IgD-negative memory B cell (primary cell): ENCODE results near the gene PKHD1. TPM values are rescaled to one million over a fixed set of nuclear protein-coding genes. Genes with fewer than 3 reads are reported as not detected.

Source experiments
- H3K27ac Mint-ChIP-seq, 3 donors: one replicate each; pipeline ENCODE4 v1.8.0; 2020 to 2022; ENCODE audit warnings: mild to moderate bottlenecking in 3 of 3, mixed read lengths in 3 of 3, moderate library complexity in 1 of 3
- H3K27me3 Mint-ChIP-seq: one replicate; pipeline ENCODE4 v1.8.0; 2021; ENCODE audit warnings: mixed read lengths
- H3K36me3 Mint-ChIP-seq: one replicate; pipeline ENCODE4 v1.8.0; 2020; ENCODE audit warnings: mild to moderate bottlenecking, mixed read lengths
- H3K4me1 Mint-ChIP-seq, 3 donors: one replicate each; pipeline ENCODE4 v1.8.0; 2020 to 2022; ENCODE audit warnings: mixed read lengths in 3 of 3, mild to moderate bottlenecking in 1 of 3
- H3K4me3 Mint-ChIP-seq, 4 donors: one replicate each; pipeline ENCODE4 v1.8.0; 2020 to 2022; ENCODE audit warnings: mild to moderate bottlenecking in 4 of 4, mixed read lengths in 4 of 4, moderate library complexity in 3 of 4
- H3K9me3 Mint-ChIP-seq, 3 donors: one replicate each; pipeline ENCODE4 v1.8.0; 2020 to 2021; ENCODE audit warnings: mixed read lengths in 3 of 3, mild to moderate bottlenecking in 1 of 3
- polyA plus RNA-seq: library from polyadenylated mRNA; unstranded; fragments of 300-500 nt; fragmentation: Illumina TruSeq; gene quantifications from one replicate; pipeline ENCODE4 v1.2.3, GENCODE V29; 2021

PKHD1 gene, protein sequence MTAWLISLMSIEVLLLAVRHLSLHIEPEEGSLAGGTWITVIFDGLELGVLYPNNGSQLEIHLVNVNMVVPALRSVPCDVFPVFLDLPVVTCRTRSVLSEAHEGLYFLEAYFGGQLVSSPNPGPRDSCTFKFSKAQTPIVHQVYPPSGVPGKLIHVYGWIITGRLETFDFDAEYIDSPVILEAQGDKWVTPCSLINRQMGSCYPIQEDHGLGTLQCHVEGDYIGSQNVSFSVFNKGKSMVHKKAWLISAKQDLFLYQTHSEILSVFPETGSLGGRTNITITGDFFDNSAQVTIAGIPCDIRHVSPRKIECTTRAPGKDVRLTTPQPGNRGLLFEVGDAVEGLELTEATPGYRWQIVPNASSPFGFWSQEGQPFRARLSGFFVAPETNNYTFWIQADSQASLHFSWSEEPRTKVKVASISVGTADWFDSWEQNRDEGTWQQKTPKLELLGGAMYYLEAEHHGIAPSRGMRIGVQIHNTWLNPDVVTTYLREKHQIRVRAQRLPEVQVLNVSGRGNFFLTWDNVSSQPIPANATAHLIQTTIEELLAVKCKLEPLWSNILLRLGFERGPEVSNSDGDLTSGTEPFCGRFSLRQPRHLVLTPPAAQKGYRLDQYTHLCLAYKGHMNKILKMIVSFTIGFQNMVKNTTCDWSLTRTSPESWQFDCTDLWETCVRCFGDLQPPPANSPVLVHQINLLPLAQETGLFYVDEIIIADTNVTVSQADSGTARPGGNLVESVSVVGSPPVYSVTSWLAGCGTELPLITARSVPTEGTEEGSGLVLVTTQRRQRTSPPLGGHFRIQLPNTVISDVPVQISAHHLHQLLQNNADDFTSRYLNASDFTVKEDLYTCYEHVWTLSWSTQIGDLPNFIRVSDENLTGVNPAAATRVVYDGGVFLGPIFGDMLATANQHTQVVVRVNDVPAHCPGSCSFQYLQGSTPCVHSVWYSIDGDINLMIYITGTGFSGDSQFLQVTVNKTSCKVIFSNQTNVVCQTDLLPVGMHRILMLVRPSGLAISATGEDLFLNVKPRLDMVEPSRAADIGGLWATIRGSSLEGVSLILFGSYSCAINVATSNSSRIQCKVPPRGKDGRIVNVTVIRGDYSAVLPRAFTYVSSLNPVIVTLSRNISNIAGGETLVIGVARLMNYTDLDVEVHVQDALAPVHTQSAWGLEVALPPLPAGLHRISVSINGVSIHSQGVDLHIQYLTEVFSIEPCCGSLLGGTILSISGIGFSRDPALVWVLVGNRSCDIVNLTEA (N-terminal part only)
- polyA plus RNA-seq, result not detected

GRCh38 chr6:52087498-52087999 is at the start of gene PKHD1:
PKHD1 (minus strand) TSS chr6:52087613; CDS start chr6:52084933, 2,680 bp downstream.
- H3K27ac Mint-ChIP-seq, result no peak within 1 kb of the TSS
- peaks cover 0 to 2% (median 0%) of the 10 kb centered on the region in 3 donors for H3K4me1 Mint-ChIP-seq
- no peaks in the 10 kb centered on the region for H3K36me3 Mint-ChIP-seq
- no peak within 1 kb of the TSS for H3K4me3 Mint-ChIP-seq
- H3K9me3 Mint-ChIP-seq, result no peaks in the 10 kb centered on the region
- H3K27me3 Mint-ChIP-seq, result no peaks in the 10 kb centered on the region

GRCh38 chr6:52136934-52137467 is 49.6 kb upstream of the PKHD1 start:
- no peak overlapping the region for H3K4me3 Mint-ChIP-seq
- H3K27me3 Mint-ChIP-seq, result peaks cover 4% of the 10 kb centered on the region
- H3K27ac Mint-ChIP-seq, result no peak overlapping the region
- H3K36me3 Mint-ChIP-seq, result no peaks in the 10 kb centered on the region
- H3K9me3 Mint-ChIP-seq, result no peaks in the 10 kb centered on the region
- peaks cover 0 to 9% (median 0%) of the 10 kb centered on the region in 3 donors for H3K4me1 Mint-ChIP-seq

- Mint-ChIP-seq H3K36me3 (no peaks in the 10 kb centered on the region), H3K27ac (no peak overlapping the region), H3K27me3 (peaks cover 4% of the 10 kb centered on the region), H3K4me3 (no peak overlapping the region), H3K9me3 (no peaks in the 10 kb centered on the region), H3K4me1 (peaks cover 0 to 9% (median 0%) of the 10 kb centered on the region in 3 donors)
Measured at GRCh38 chr6:52136055-52136454, 48.6 kb upstream of the PKHD1 start.

- H3K27me3 Mint-ChIP-seq, result peaks cover 4% of the 10 kb centered on the region
- H3K9me3 Mint-ChIP-seq, result no peaks in the 10 kb centered on the region
- peaks cover 0 to 9% (median 0%) of the 10 kb centered on the region in 3 donors for H3K4me1 Mint-ChIP-seq
- H3K4me3 Mint-ChIP-seq, result no peak overlapping the region
- H3K27ac Mint-ChIP-seq, result peak overlapping the region in 1 of 3 donors; percentile 35
- H3K36me3 Mint-ChIP-seq, result no peaks in the 10 kb centered on the region
Measured at GRCh38 chr6:52135217-52135616, 47.8 kb upstream of the PKHD1 start.

- Mint-ChIP-seq H3K27ac (no peak overlapping the region), H3K4me3 (no peak overlapping the region), H3K27me3 (peaks cover 4% of the 10 kb centered on the region), H3K9me3 (no peaks in the 10 kb centered on the region), H3K36me3 (no peaks in the 10 kb centered on the region), H3K4me1 (peaks cover 0 to 9% (median 0%) of the 10 kb centered on the region in 3 donors)
Measured at GRCh38 chr6:52134011-52134410, 46.6 kb upstream of the PKHD1 start.

GRCh38 chr6:52133324-52133723 is 45.9 kb upstream of the PKHD1 start:
- Mint-ChIP-seq H3K9me3 (peaks cover 0 to 3% (median 0%) of the 10 kb centered on the region in 3 donors), H3K27me3 (peaks cover 6% of the 10 kb centered on the region), H3K36me3 (no peaks in the 10 kb centered on the region), H3K4me1 (peaks cover 0 to 9% (median 0%) of the 10 kb centered on the region in 3 donors), H3K4me3 (no peak overlapping the region), H3K27ac (no peak overlapping the region)

- H3K9me3 Mint-ChIP-seq, result peaks cover 0 to 3% (median 0%) of the 10 kb centered on the region in 3 donors
- no peak overlapping the region for H3K27ac Mint-ChIP-seq
- H3K4me3 Mint-ChIP-seq, result no peak overlapping the region
- H3K27me3 Mint-ChIP-seq, result peaks cover 8% of the 10 kb centered on the region
- peaks cover 0 to 9% (median 0%) of the 10 kb centered on the region in 3 donors for H3K4me1 Mint-ChIP-seq
- H3K36me3 Mint-ChIP-seq, result no peaks in the 10 kb centered on the region
Measured at GRCh38 chr6:52132292-52132691, 44.9 kb upstream of the PKHD1 start.

- Mint-ChIP-seq H3K9me3 (peaks cover 0 to 3% (median 0%) of the 10 kb centered on the region in 3 donors), H3K27me3 (peaks cover 4% of the 10 kb centered on the region), H3K4me3 (no peak overlapping the region), H3K36me3 (no peaks in the 10 kb centered on the region), H3K4me1 (peaks cover 0 to 9% (median 0%) of the 10 kb centered on the region in 3 donors), H3K27ac (no peak overlapping the region)
Measured at GRCh38 chr6:52130440-52130839, 43.0 kb upstream of the PKHD1 start.

DNA sequence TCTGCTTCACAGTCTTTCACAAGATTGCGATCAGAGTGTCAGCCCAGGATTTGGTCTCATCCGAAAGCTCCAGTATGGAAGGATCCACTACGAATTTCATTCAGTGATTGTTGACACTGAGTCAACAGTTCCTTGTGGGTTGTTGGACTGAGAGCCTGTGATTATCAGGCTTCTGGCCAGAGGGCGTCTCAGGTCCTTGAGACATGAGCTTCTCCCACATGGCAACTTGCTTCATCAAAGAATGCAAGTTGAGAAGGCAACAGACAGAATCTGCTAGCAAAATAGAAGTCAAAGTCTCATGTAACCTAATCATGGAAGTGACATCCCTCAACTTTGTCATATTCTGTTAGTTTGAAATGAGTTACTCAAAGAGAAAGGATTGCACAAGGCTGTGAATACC is 40.5 kb upstream of the PKHD1 start:
- Mint-ChIP-seq H3K27ac (no peak overlapping the region), H3K27me3 (peaks cover 9% of the 10 kb centered on the region), H3K36me3 (no peaks in the 10 kb centered on the region), H3K9me3 (peaks cover 0 to 3% (median 0%) of the 10 kb centered on the region in 3 donors), H3K4me1 (no peaks in the 10 kb centered on the region), H3K4me3 (no peak overlapping the region)

DNA sequence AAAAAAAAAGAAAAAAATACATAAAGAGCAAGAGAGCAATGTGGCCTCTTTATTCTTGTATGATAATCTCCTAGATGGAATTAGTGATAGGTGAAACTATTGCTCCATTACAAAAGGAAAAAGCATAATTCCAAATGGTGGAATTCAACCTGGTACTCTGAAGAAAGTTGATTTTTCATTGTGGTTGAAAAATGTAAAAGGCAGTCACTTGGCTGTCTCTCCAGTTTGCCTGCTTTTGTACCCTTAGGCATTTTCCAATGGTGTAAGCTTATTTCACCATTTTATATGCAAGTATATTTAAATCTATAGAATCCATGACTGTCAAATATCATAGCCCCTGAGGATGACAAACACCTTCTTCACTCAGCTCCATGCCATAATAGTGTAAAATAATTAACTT is 38.8 kb upstream of the PKHD1 start:
- Mint-ChIP-seq H3K27me3 (peaks cover 12% of the 10 kb centered on the region), H3K36me3 (no peaks in the 10 kb centered on the region), H3K9me3 (peaks cover 0 to 8% (median 3%) of the 10 kb centered on the region in 3 donors), H3K4me1 (no peaks in the 10 kb centered on the region), H3K4me3 (no peak overlapping the region), H3K27ac (no peak overlapping the region)

DNA sequence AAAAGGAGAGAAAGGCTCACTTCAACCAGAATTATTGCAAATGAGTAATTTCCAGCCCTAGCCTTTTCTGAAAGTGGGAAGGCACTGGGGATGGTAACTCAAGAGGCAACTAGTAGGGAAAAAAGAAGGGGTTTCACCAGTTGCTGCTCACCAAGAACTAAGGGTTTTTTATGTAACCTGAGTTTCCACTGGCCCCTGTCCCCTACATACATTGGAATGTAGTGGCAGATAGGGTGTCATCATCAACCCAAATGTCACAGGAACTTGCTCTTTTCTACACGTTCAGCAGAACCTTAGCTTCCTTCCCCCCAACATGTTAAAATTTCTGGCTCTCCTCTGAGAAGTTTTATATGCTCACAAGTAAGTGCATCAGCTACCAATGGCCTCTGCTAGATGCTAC is 38.2 kb upstream of the PKHD1 start:
- H3K4me3 Mint-ChIP-seq, result no peak overlapping the region
- H3K36me3 Mint-ChIP-seq, result no peaks in the 10 kb centered on the region
- peaks cover 12% of the 10 kb centered on the region for H3K27me3 Mint-ChIP-seq
- H3K27ac Mint-ChIP-seq, result no peak overlapping the region
- H3K4me1 Mint-ChIP-seq, result no peaks in the 10 kb centered on the region
- H3K9me3 Mint-ChIP-seq, result peaks cover 0 to 8% (median 3%) of the 10 kb centered on the region in 3 donors

DNA sequence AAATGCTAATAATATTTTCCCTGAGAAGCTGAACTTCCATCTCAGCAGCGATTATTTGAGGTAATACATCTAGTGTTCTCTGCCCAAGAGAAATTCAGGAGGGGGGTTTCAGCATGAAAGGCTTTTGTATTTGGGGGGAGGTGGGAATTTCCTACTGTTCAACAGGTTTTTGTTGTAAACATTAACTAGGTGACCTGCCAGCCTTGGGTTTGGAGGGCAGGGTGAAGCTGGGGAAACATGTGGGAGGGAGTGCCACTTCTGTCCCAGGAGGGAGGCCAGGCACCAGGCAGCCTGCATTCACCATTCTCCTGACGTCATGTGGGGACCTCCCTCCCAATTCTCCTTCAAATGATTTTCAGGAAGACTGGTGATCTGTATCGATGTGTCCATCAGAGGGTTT is 37.7 kb upstream of the PKHD1 start:
- Mint-ChIP-seq H3K4me3 (no peak overlapping the region), H3K36me3 (no peaks in the 10 kb centered on the region), H3K27me3 (peaks cover 12% of the 10 kb centered on the region), H3K27ac (no peak overlapping the region), H3K9me3 (peaks cover 0 to 8% (median 3%) of the 10 kb centered on the region in 3 donors), H3K4me1 (no peaks in the 10 kb centered on the region)

DNA sequence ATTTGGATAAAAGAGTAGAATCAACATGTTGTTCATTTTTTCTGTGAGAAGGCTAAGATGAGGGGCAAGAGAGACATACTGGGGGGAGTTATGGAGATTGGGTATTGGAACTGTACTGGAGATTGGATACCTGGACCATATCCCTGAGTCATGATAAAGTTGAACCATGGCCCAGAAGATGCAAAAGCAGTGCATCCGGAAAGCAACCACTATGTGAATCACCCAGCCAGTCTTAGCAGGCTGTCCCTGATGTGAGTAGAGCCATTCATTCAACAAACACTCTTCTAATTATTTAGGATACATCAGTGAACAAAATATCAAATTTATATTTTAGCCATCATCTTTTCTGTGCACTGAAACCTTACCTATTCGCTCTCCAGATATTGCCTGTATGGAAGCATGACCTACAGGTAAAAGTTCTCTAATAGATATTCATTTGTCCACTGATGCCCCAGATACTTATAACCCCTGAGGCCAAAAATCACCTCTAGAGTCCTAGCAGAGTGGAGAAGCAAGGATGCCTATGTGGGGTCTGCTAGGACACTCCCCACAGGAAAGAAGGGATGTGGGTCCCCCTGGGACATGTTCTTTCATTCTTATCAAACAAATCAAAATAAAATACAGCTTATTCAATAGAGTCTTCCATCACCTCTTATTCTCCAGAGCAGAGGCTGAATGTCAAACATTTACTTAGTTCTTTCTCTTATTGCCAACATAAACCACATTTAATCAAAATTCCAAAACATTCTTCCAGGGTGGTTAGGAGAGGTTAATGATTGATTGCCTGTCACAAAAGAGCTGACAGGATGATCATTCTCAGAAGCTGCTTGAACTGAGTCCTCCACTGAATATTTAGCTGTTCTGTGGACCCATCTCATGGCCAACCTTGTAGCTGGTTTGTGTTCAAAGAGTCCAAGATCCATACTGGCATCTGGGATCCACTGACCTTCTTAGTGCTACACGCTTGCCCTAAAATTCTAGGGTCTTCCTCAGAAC is 37.0 kb upstream of the PKHD1 start:
- H3K27ac Mint-ChIP-seq, result no peak overlapping the region
- H3K4me1 Mint-ChIP-seq, result no peaks in the 10 kb centered on the region
- peaks cover 12% of the 10 kb centered on the region for H3K27me3 Mint-ChIP-seq
- H3K36me3 Mint-ChIP-seq, result no peaks in the 10 kb centered on the region
- H3K4me3 Mint-ChIP-seq, result no peak overlapping the region
- H3K9me3 Mint-ChIP-seq, result peaks cover 0 to 8% (median 6%) of the 10 kb centered on the region in 3 donors
